ENCODE data around the gene POLR1A.

Gene POLR1A

GRCh38 chr2:86105252-86105968 lies at the start of gene POLR1A:
Gene POLR1A, minus strand, starts transcription at chr2:86105886. Its CDS starts 110 bp downstream, at chr2:86105776.
- TF ChIP-seq, protein P1, sequence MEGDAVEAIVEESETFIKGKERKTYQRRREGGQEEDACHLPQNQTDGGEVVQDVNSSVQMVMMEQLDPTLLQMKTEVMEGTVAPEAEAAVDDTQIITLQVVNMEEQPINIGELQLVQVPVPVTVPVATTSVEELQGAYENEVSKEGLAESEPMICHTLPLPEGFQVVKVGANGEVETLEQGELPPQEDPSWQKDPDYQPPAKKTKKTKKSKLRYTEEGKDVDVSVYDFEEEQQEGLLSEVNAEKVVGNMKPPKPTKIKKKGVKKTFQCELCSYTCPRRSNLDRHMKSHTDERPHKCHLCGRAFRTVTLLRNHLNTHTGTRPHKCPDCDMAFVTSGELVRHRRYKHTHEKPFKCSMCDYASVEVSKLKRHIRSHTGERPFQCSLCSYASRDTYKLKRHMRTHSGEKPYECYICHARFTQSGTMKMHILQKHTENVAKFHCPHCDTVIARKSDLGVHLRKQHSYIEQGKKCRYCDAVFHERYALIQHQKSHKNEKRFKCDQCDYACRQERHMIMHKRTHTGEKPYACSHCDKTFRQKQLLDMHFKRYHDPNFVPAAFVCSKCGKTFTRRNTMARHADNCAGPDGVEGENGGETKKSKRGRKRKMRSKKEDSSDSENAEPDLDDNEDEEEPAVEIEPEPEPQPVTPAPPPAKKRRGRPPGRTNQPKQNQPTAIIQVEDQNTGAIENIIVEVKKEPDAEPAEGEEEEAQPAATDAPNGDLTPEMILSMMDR (IDR thresholded peaks at IDR 0.05; ENCODE audit: low read depth, low read length, missing control alignments) = peak; percentile 20
- in situ Hi-C loops (cut with HindIII; ENCODE audit: low sequenced_read_pairs) = no loop called here
- DNase-seq (ENCODE audit: low read depth) = peak; percentile 91
- peak within 1 kb of the TSS; percentile 78 for H3K4me3 ChIP-seq (ENCODE audit: low read depth, low read length)

GRCh38 chr2:86150502-86150901 lies 44.8 kb upstream of the POLR1A start:
- no peak overlapping the region for H3K4me3 ChIP-seq (ENCODE audit: low read depth, low read length)
- TF ChIP-seq, protein P1 (IDR thresholded peaks at IDR 0.05; ENCODE audit: low read depth, low read length, missing control alignments) = no peak
- in situ Hi-C loops (cut with HindIII; ENCODE audit: low sequenced_read_pairs) = no loop called here
- DNase-seq (ENCODE audit: low read depth) = no peak

DNA sequence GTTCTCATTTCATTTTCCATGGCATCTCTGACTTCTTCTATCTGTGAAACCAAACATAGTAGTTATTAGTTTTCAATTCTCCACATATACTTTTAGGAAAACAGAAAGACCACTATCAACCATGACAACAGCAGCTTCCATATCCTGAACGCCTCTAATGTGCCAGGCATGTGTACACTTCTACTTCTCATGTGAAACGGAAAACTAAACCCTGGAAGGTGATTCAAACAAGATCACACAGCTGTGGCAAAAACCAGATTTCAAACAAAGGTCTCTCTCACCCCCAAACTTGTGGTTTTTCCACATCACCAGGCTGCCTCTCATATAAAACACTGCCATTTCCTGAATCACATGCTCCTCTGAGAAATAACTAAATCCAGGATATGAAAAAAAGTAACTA lies 42.1 kb upstream of the POLR1A start:
- TF ChIP-seq, protein P1 (IDR thresholded peaks at IDR 0.05; ENCODE audit: low read depth, low read length, missing control alignments) = no peak
- H3K4me3 ChIP-seq (ENCODE audit: low read depth, low read length) = no peak overlapping the region
- no peak for DNase-seq (ENCODE audit: low read depth)
- in situ Hi-C loops (cut with HindIII; ENCODE audit: low sequenced_read_pairs) = no loop called here

GRCh38 chr2:86143926-86144685 lies 38.4 kb upstream of the POLR1A start:
- TF ChIP-seq, protein P1 (IDR thresholded peaks at IDR 0.05; ENCODE audit: low read depth, low read length, missing control alignments) = no peak
- no peak for DNase-seq (ENCODE audit: low read depth)
- H3K4me3 ChIP-seq (ENCODE audit: low read depth, low read length) = no peak overlapping the region
- in situ Hi-C loops (cut with HindIII; ENCODE audit: low sequenced_read_pairs) = no loop called here

- TF ChIP-seq, protein P1 (IDR thresholded peaks at IDR 0.05; ENCODE audit: low read depth, low read length, missing control alignments) = no peak
- in situ Hi-C loops (cut with HindIII; ENCODE audit: low sequenced_read_pairs) = no loop called here
Measured at GRCh38 chr2:86143307-86143706, 37.6 kb upstream of the POLR1A start.

DNA sequence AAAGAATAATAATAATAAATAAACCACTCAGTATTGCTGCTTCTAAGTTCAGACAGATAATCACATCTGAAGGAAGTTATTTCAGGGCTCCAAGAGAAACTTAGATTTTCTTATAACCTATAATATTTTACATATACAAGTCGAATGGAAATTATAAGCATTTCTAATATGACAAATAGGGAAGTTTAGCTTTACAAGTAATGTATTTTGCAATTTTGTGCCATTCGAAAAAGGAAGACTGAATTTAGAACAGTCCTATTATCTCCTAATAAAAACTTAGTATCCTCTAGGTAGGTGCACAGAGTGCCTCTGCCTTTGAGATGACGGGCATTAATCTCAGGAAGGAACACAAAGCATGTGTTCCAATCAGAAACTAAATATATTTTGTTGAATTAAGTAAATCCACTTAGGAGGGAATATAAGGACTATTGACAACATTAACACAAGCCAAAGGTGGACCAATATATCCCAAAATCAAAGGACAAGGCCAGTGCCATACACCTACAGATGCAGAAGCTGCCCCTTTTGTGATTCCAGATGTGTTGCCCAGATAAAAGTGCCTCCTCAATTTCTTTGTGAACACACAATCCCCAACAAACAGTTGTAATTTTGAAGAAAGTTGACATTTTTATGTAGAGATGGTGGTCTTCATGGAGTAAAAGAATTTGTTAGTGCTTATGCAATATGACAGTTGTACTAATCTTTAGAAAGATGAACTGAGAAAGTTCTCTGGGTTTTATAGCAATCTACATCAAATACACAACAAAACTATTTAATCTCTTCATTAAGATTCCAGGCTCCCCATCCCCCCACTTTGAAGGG lies 37.0 kb upstream of the POLR1A start:
- DNase-seq (ENCODE audit: low read depth) = no peak
- in situ Hi-C loops (cut with HindIII; ENCODE audit: low sequenced_read_pairs) = no loop called here
- TF ChIP-seq, protein P1 (IDR thresholded peaks at IDR 0.05; ENCODE audit: low read depth, low read length, missing control alignments) = no peak

More at GRCh38 chr2:86143307-86143706, 37.6 kb upstream of the POLR1A start:
- H3K4me3 ChIP-seq (ENCODE audit: low read depth, low read length) = no peak overlapping the region
- no peak for DNase-seq (ENCODE audit: low read depth)

More for the DNA sequence above, 37.0 kb upstream of the POLR1A start:
- H3K4me3 ChIP-seq (ENCODE audit: low read depth, low read length) = no peak overlapping the region
